Astrocyte (in vitro differentiated cells and primary cell): ENCODE results near the gene LTBP2. TPM values are rescaled to one million over a fixed set of nuclear protein-coding genes. Genes with fewer than 3 reads are reported as not detected.

Experiments
- DNase-seq: peaks from one replicate; pipeline ENCODE4 v3.0.0-alpha.2; 2010; ENCODE audit warnings: low read depth
- FAIRE-seq: peaks from 2 replicates; lab custom pipeline; 2011; peaks lifted over from hg19 to GRCh38; lab: Jason Lieb, UNC
- H2AFZ ChIP-seq: 2 replicates; pipeline ENCODE4 v1.6.0; 2012; ENCODE audit warnings: low read depth, low read length, inconsistent platforms
- H3K27ac ChIP-seq: 2 replicates; pipeline ENCODE4 v1.5.1; 2011; ENCODE audit warnings: low read depth, low read length, inconsistent platforms
- H3K27me3 ChIP-seq: 2 replicates; pipeline ENCODE4 v1.6.0; 2011; ENCODE audit warnings: low read length, inconsistent platforms; ENCODE audit not compliant: insufficient read depth
- H3K36me3 ChIP-seq: 2 replicates; pipeline ENCODE4 v1.5.1; 2011; ENCODE audit warnings: low read length, inconsistent platforms; ENCODE audit not compliant: insufficient read depth
- H3K4me1 ChIP-seq: 2 replicates; pipeline ENCODE4 v1.5.1; 2011; ENCODE audit warnings: low read length, inconsistent platforms; ENCODE audit not compliant: insufficient read depth
- H3K4me2 ChIP-seq: 2 replicates; pipeline ENCODE4 v1.6.0; 2012; ENCODE audit warnings: low read length, inconsistent platforms
- H3K4me3 ChIP-seq: 2 replicates; pipeline ENCODE4 v1.5.1; 2011; ENCODE audit warnings: low read depth, mild to moderate bottlenecking, low read length, inconsistent platforms; ENCODE audit not compliant: insufficient read depth
- H3K79me2 ChIP-seq: 2 replicates; pipeline ENCODE4 v1.6.0; 2012; ENCODE audit warnings: mild to moderate bottlenecking, low read length, inconsistent platforms; ENCODE audit not compliant: insufficient read depth
- H3K9ac ChIP-seq: 2 replicates; pipeline ENCODE4 v1.6.0; 2012; ENCODE audit warnings: mild to moderate bottlenecking, low read length, inconsistent platforms
- H3K9me3 ChIP-seq: 2 replicates; pipeline ENCODE4 v1.5.1; 2012; ENCODE audit warnings: low read depth, mild to moderate bottlenecking, low read length, inconsistent platforms; ENCODE audit not compliant: insufficient read depth
- H4K20me1 ChIP-seq: 2 replicates; pipeline ENCODE4 v1.6.0; 2012; ENCODE audit warnings: low read length, inconsistent platforms; ENCODE audit not compliant: insufficient read depth
- H3K27ac Mint-ChIP-seq: one replicate; pipeline ENCODE4 v1.8.0; 2021; ENCODE audit warnings: mild to moderate bottlenecking, mixed read lengths; ENCODE audit not compliant: unreplicated experiment
- H3K27me3 Mint-ChIP-seq: one replicate; pipeline ENCODE4 v1.8.0; 2021; ENCODE audit warnings: low read depth, mixed read lengths; ENCODE audit not compliant: unreplicated experiment
- H3K36me3 Mint-ChIP-seq: one replicate; pipeline ENCODE4 v1.8.0; 2021; ENCODE audit warnings: low read depth, mixed read lengths; ENCODE audit not compliant: unreplicated experiment
- H3K4me1 Mint-ChIP-seq: one replicate; pipeline ENCODE4 v1.8.0; 2021; ENCODE audit warnings: low read depth, mixed read lengths; ENCODE audit not compliant: unreplicated experiment
- H3K4me3 Mint-ChIP-seq: one replicate; pipeline ENCODE4 v1.8.0; 2021; ENCODE audit warnings: mild to moderate bottlenecking, moderate library complexity, mixed read lengths; ENCODE audit not compliant: unreplicated experiment
- H3K9me3 Mint-ChIP-seq: one replicate; pipeline ENCODE4 v1.8.0; 2021; ENCODE audit warnings: mild to moderate bottlenecking, mixed read lengths; ENCODE audit not compliant: unreplicated experiment
- EZH2 ChIP-seq: IDR thresholded peaks from 2 replicates; pipeline ENCODE4 v1.6.1; 2012; ENCODE audit warnings: mild to moderate bottlenecking, low read length, inconsistent platforms; ENCODE audit not compliant: insufficient read depth
- total RNA-seq: library from RNA; stranded (reverse); gene quantifications from 2 replicates; pipeline ENCODE4 v1.2.1, GENCODE V29; 2021
- TF ChIP-seq, protein P1 (sequence below): IDR thresholded peaks from 2 replicates; pipeline ENCODE4 v1.5.1; 2011; ENCODE audit warnings: low read depth, mild to moderate bottlenecking, inconsistent platforms, low read length, moderate library complexity; ENCODE audit not compliant: insufficient read depth

Gene LTBP2
- total RNA-seq, 1 donor from 2014 or later = 162 TPM

DNA sequence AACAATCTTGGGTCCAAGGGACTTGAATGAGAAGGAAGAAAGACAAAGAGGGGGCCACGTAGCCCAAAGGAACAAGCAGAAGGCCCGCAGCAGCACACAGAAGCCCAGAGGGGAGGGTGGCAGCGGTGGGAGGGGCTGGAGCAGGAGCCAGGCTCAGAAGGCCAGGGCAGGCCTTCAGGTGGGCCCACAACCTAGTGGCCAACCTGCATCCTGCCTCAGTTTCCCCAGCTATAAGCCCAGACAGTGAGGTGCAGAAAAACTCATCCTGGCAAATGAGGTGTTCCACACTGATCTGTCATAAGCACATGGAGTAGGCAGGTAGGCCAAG is 34.1 kb downstream of the LTBP2 start:
- peak overlapping the region; percentile 27 for H3K27ac Mint-ChIP-seq
- DNase-seq (no peak), FAIRE-seq (no peak)
- peaks cover 50% of the 10 kb centered on the region for H3K4me1 Mint-ChIP-seq
- Histone ChIP-seq H3K36me3 (peaks cover 14% of the 10 kb centered on the region), H3K4me2 (no peak overlapping the region), H4K20me1 (no peaks in the 10 kb centered on the region), H3K4me3 (no peak overlapping the region), H3K79me2 (peaks cover 59% of the 10 kb centered on the region), H3K9me3 (no peaks in the 10 kb centered on the region), H3K27ac (no peak overlapping the region), H3K4me1 (peaks cover 41% of the 10 kb centered on the region), H2AFZ (no peak overlapping the region), H3K27me3 (no peaks in the 10 kb centered on the region), H3K9ac (no peak overlapping the region)
- no peak for TF ChIP-seq EZH2
- peaks cover 31% of the 10 kb centered on the region for H3K36me3 Mint-ChIP-seq
- H3K4me3 Mint-ChIP-seq = no peak overlapping the region
- H3K27me3 Mint-ChIP-seq = no peaks in the 10 kb centered on the region
- H3K9me3 Mint-ChIP-seq = peaks cover 4% of the 10 kb centered on the region

DNA sequence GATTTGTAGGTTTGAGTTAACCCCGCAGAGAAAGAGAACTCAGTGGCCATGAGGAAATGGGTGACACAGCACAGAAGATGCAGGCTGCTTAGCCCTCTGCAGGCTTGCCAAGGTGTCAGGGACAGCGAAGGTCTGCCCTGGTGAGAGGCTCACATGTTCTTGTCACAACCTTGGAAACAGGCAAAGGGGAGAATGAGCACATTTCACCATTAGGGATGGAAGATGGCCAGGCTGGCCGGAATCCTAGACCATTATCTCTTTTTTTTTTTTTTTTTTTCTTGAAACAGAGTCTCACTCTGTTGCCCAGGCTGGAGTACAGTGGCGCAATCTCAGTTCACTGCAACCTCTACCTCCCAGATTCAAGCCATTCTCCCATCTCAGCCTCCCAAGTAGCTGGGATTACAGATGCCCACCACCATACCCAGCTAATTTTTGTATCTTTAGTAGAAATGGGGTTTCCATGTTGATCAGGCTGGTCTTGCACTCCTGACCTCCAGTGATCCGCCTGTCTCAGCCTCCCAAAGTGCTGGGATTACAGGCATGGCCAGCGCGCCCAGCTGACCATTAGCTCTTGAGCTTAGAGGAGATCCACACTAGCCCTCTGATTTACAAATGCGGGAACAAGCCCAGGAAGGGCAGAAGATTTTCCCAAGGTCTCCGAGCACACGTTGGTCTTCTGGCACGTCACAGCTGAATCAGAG is 34.6 kb downstream of the LTBP2 start:
- Mint-ChIP-seq H3K4me1 (peaks cover 53% of the 10 kb centered on the region), H3K9me3 (peaks cover 4% of the 10 kb centered on the region), H3K27me3 (no peaks in the 10 kb centered on the region), H3K27ac (no peak overlapping the region), H3K36me3 (peaks cover 29% of the 10 kb centered on the region), H3K4me3 (no peak overlapping the region)
- no peak for TF ChIP-seq EZH2
- TF ChIP-seq, protein P1, sequence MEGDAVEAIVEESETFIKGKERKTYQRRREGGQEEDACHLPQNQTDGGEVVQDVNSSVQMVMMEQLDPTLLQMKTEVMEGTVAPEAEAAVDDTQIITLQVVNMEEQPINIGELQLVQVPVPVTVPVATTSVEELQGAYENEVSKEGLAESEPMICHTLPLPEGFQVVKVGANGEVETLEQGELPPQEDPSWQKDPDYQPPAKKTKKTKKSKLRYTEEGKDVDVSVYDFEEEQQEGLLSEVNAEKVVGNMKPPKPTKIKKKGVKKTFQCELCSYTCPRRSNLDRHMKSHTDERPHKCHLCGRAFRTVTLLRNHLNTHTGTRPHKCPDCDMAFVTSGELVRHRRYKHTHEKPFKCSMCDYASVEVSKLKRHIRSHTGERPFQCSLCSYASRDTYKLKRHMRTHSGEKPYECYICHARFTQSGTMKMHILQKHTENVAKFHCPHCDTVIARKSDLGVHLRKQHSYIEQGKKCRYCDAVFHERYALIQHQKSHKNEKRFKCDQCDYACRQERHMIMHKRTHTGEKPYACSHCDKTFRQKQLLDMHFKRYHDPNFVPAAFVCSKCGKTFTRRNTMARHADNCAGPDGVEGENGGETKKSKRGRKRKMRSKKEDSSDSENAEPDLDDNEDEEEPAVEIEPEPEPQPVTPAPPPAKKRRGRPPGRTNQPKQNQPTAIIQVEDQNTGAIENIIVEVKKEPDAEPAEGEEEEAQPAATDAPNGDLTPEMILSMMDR = no peak
- Histone ChIP-seq H3K4me1 (peaks cover 44% of the 10 kb centered on the region), H3K9me3 (no peaks in the 10 kb centered on the region), H3K9ac (no peak overlapping the region), H4K20me1 (no peaks in the 10 kb centered on the region), H3K79me2 (peaks cover 54% of the 10 kb centered on the region), H3K4me2 (no peak overlapping the region), H3K27me3 (no peaks in the 10 kb centered on the region), H3K27ac (no peak overlapping the region), H3K36me3 (peaks cover 13% of the 10 kb centered on the region), H2AFZ (no peak overlapping the region), H3K4me3 (no peak overlapping the region)
- no peak for FAIRE-seq
- no peak for DNase-seq

DNA sequence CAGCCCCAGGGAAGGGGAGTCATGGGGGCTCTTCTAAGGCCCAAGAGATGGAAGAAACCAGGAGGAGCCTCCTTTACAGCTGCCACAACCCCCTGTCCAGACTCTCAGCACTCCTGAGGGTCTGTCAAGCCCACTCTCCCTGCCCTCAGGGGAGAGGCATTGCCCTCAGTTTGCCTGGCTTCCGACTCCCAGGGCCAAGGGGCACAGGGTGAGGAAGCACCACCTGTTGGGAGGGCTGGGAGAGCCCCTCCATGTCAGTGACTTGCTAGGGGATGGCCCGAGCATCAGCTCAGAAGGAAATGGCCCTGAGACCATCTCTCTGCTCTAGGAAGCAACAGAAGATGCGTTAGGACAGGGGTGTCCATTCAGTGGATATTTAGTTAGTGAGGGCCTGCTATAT is 36.1 kb downstream of the LTBP2 start:
- Mint-ChIP-seq H3K9me3 (peaks cover 4% of the 10 kb centered on the region), H3K27ac (no peak overlapping the region), H3K4me1 (peaks cover 64% of the 10 kb centered on the region), H3K4me3 (no peak overlapping the region), H3K27me3 (no peaks in the 10 kb centered on the region), H3K36me3 (peaks cover 22% of the 10 kb centered on the region)
- Histone ChIP-seq H3K79me2 (peaks cover 50% of the 10 kb centered on the region), H3K27ac (no peak overlapping the region), H3K4me2 (no peak overlapping the region), H2AFZ (no peak overlapping the region), H3K27me3 (no peaks in the 10 kb centered on the region), H4K20me1 (no peaks in the 10 kb centered on the region), H3K36me3 (peaks cover 2% of the 10 kb centered on the region), H3K4me1 (peaks cover 52% of the 10 kb centered on the region), H3K4me3 (no peak overlapping the region), H3K9me3 (no peaks in the 10 kb centered on the region), H3K9ac (no peak overlapping the region)
- FAIRE-seq = no peak
- no peak for DNase-seq
- TF ChIP-seq, protein P1 = no peak
- no peak for TF ChIP-seq EZH2
